ENCODE results near the gene GAS6. TPM values are rescaled to one million over a fixed set of nuclear protein-coding genes. Genes with fewer than 3 reads are reported as not detected.
"Not testable (repeated sequence)": the region's sequence is repeated elsewhere in the genome, so short reads cannot be mapped to it uniquely, and the experiment has no call there.

Gene GAS6
- total and polyA plus RNA-seq, 2 donors (not counting 1 experiment from before 2014, with no cell fraction given) = 227 to 301 TPM

GRCh38 chr13:113874579-113875428 lies 10.9 kb upstream of the GAS6 start:
- Histone ChIP-seq H3K36me3 (ENCODE audit: control insufficient read depth, insufficient read depth, low read length) (no peaks in the 10 kb centered on the region), H3K27me3 (ENCODE audit: control insufficient read depth, insufficient read depth, low read length) (no peaks in the 10 kb centered on the region), H3K4me1 (ENCODE audit: control insufficient read depth, extremely low read depth, insufficient read depth, low read length) (peaks cover 4% of the 10 kb centered on the region), H3K4me3 (replicated peaks in 1 of 4; ENCODE audit: control extremely low read depth in 1 of 4, insufficient read depth in 1 of 4, low read depth in 3 of 4, low read length in 4 of 4) (no peak overlapping the region), H2AFZ (ENCODE audit: low read length) (no peak overlapping the region), H3K4me2 (ENCODE audit: extremely low read depth, insufficient read depth, low read length) (no peak overlapping the region), H3K9me3 (ENCODE audit: control insufficient read depth, insufficient read depth, low read depth, low read length) (no peaks in the 10 kb centered on the region), H3K27ac (ENCODE audit: insufficient read depth, low read length) (no peak overlapping the region), H4K20me1 (ENCODE audit: control insufficient read depth, extremely low read depth, insufficient read depth, low read length) (no peaks in the 10 kb centered on the region), H3K9ac (ENCODE audit: insufficient read depth, low read length) (no peak overlapping the region), H3K79me2 (ENCODE audit: control insufficient read depth, insufficient read depth, low read length) (no peaks in the 10 kb centered on the region)
- no peak for DNase-seq (ENCODE audit: low read depth in 2 of 2)
- TF ChIP-seq EZH2 (IDR thresholded peaks at IDR 0.05; ENCODE audit: low read length, missing control alignments) (no peak), CTCF (conservative IDR thresholded peaks at IDR 0.05 in 1 of 2, IDR thresholded peaks at IDR 0.05 in 1 of 2; ENCODE audit: low read depth in 1 of 2, low read length in 2 of 2) (no peak)

GRCh38 chr13:113874177-113874576 lies 10.3 kb upstream of the GAS6 start:
- Histone ChIP-seq H3K79me2 (ENCODE audit: control insufficient read depth, insufficient read depth, low read length) (no peaks in the 10 kb centered on the region), H3K27ac (ENCODE audit: insufficient read depth, low read length) (no peak overlapping the region), H3K4me1 (ENCODE audit: control insufficient read depth, extremely low read depth, insufficient read depth, low read length) (no peaks in the 10 kb centered on the region), H3K9ac (ENCODE audit: insufficient read depth, low read length) (no peak overlapping the region), H3K4me3 (replicated peaks in 1 of 4; ENCODE audit: control extremely low read depth in 1 of 4, insufficient read depth in 1 of 4, low read depth in 3 of 4, low read length in 4 of 4) (no peak overlapping the region), H3K36me3 (ENCODE audit: control insufficient read depth, insufficient read depth, low read length) (no peaks in the 10 kb centered on the region), H2AFZ (ENCODE audit: low read length) (no peak overlapping the region), H3K4me2 (ENCODE audit: extremely low read depth, insufficient read depth, low read length) (no peak overlapping the region), H3K27me3 (ENCODE audit: control insufficient read depth, insufficient read depth, low read length) (no peaks in the 10 kb centered on the region), H4K20me1 (ENCODE audit: control insufficient read depth, extremely low read depth, insufficient read depth, low read length) (no peaks in the 10 kb centered on the region), H3K9me3 (ENCODE audit: control insufficient read depth, insufficient read depth, low read depth, low read length) (no peaks in the 10 kb centered on the region)
- TF ChIP-seq CTCF (conservative IDR thresholded peaks at IDR 0.05 in 1 of 2, IDR thresholded peaks at IDR 0.05 in 1 of 2; ENCODE audit: low read depth in 1 of 2, low read length in 2 of 2) (no peak), EZH2 (IDR thresholded peaks at IDR 0.05; ENCODE audit: low read length, missing control alignments) (no peak)
- no peak for DNase-seq (ENCODE audit: low read depth in 2 of 2)

GRCh38 chr13:113869263-113869662 lies 5.4 kb upstream of the GAS6 start:
- Histone ChIP-seq H2AFZ (ENCODE audit: low read length) (no peak overlapping the region), H3K79me2 (ENCODE audit: control insufficient read depth, insufficient read depth, low read length) (peaks cover 4% of the 10 kb centered on the region), H3K27me3 (ENCODE audit: control insufficient read depth, insufficient read depth, low read length) (no peaks in the 10 kb centered on the region), H3K9ac (ENCODE audit: insufficient read depth, low read length) (no peak overlapping the region), H3K4me1 (ENCODE audit: control insufficient read depth, extremely low read depth, insufficient read depth, low read length) (no peaks in the 10 kb centered on the region), H3K27ac (ENCODE audit: insufficient read depth, low read length) (no peak overlapping the region), H3K4me2 (ENCODE audit: extremely low read depth, insufficient read depth, low read length) (no peak overlapping the region), H3K9me3 (ENCODE audit: control insufficient read depth, insufficient read depth, low read depth, low read length) (no peaks in the 10 kb centered on the region), H3K36me3 (ENCODE audit: control insufficient read depth, insufficient read depth, low read length) (no peaks in the 10 kb centered on the region), H3K4me3 (replicated peaks in 1 of 4; ENCODE audit: control extremely low read depth in 1 of 4, insufficient read depth in 1 of 4, low read depth in 3 of 4, low read length in 4 of 4) (no peak overlapping the region), H4K20me1 (ENCODE audit: control insufficient read depth, extremely low read depth, insufficient read depth, low read length) (no peaks in the 10 kb centered on the region)
- DNase-seq (ENCODE audit: low read depth in 2 of 2) = no peak
- no peak for TF ChIP-seq EZH2 (IDR thresholded peaks at IDR 0.05; ENCODE audit: low read length, missing control alignments)

- H3K36me3 ChIP-seq (ENCODE audit: control insufficient read depth, insufficient read depth, low read length); DNase-seq (ENCODE audit: low read depth in 2 of 2); H3K9me3 ChIP-seq (ENCODE audit: control insufficient read depth, insufficient read depth, low read depth, low read length); H3K4me1 ChIP-seq (ENCODE audit: control insufficient read depth, extremely low read depth, insufficient read depth, low read length); H3K27ac ChIP-seq (ENCODE audit: insufficient read depth, low read length); H3K9ac ChIP-seq (ENCODE audit: insufficient read depth, low read length); H4K20me1 ChIP-seq (ENCODE audit: control insufficient read depth, extremely low read depth, insufficient read depth, low read length); H2AFZ ChIP-seq (ENCODE audit: low read length); H3K4me2 ChIP-seq (ENCODE audit: extremely low read depth, insufficient read depth, low read length); H3K27me3 ChIP-seq (ENCODE audit: control insufficient read depth, insufficient read depth, low read length); H3K4me3 ChIP-seq (replicated peaks in 1 of 4; ENCODE audit: control extremely low read depth in 1 of 4, insufficient read depth in 1 of 4, low read depth in 3 of 4, low read length in 4 of 4): not testable (repeated sequence)
- peaks cover 15% of the 10 kb centered on the region for H3K79me2 ChIP-seq (ENCODE audit: control insufficient read depth, insufficient read depth, low read length)
Observed at GRCh38 chr13:113867913-113868312, 4.0 kb upstream of the GAS6 start.
